Activated naive CD8-positive, alpha-beta T cell treated with anti-CD3 and anti-CD28 coated beads, Interleukin-2, amount 50 U/mL, for 24 hours (primary cell): Measurements from ENCODE around the gene SP100.

ENCODE experiments used
- ATAC-seq: fragments of 150-1000 bp; cut with Tn5 transposase; one replicate; pipeline ENCODE4 v1.10.0; 2021
- DNase-seq: peaks from one replicate; pipeline ENCODE4 v3.0.0; 2021
- H3K27ac Mint-ChIP-seq: one replicate; pipeline ENCODE4 v1.8.0; 2021; ENCODE audit warnings: mild to moderate bottlenecking, mixed read lengths
- H3K27me3 Mint-ChIP-seq: one replicate; pipeline ENCODE4 v1.8.0; 2021; ENCODE audit warnings: mixed read lengths
- H3K36me3 Mint-ChIP-seq: one replicate; pipeline ENCODE4 v1.8.0; 2021; ENCODE audit warnings: low read depth, mixed read lengths
- H3K4me1 Mint-ChIP-seq: one replicate; pipeline ENCODE4 v1.8.0; 2021; ENCODE audit warnings: mixed read lengths
- H3K4me3 Mint-ChIP-seq: one replicate; pipeline ENCODE4 v1.8.0; 2021; ENCODE audit warnings: mild to moderate bottlenecking, moderate library complexity, mixed read lengths
- H3K9me3 Mint-ChIP-seq: one replicate; pipeline ENCODE4 v1.8.0; 2021; ENCODE audit warnings: mixed read lengths

The SP100 gene

DNA sequence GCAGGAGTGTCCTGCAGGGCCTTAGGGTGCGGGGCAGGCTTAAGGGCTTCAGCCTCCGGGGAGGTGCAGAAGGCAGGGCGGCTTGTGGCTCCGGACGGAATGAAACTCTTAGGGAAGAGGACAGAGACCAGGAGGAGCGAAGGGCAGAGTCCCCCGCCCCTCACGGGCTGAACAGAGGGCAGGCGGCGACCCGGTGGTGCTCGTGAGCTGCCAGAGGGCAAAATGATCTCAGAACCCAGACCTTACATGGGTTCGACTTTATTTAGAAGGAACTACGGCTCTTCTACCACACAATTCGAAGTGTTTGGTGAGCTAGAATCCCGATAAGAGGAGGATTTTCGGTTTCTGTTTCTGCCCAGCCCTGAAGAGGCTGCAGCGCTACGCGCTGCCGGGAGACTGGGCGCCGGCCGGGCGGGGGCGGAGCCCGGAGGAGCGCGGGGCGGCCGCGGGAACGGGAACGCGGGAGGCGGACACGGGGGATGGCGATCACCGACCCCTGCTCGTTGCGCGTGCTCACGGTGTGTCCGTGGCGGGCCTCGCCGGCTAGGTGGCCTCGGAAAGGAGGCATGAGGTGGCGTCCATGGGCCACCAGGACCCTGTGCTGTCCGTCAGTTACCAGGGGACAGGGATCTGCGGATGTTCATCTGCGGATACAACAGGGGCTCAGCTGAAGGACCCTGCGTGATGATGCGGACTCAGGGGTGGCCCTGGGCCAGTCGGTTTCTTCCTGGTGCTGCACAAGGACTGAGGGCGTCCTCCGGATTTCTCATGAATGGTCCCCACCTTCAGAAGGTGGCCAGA lies 4.2 kb upstream of the SP100 start:
- peak overlapping the region; percentile 96 for H3K27ac Mint-ChIP-seq
- H3K27me3 Mint-ChIP-seq = no peaks in the 10 kb centered on the region
- ATAC-seq (peak; percentile 70), DNase-seq (peak; percentile 70)
- peaks cover 10% of the 10 kb centered on the region for H3K36me3 Mint-ChIP-seq
- peak overlapping the region; percentile 88 for H3K4me3 Mint-ChIP-seq
- no peaks in the 10 kb centered on the region for H3K9me3 Mint-ChIP-seq
- peaks cover 76% of the 10 kb centered on the region for H3K4me1 Mint-ChIP-seq

GRCh38 chr2:230412371-230412711 lies 3.7 kb upstream of the SP100 start:
- Mint-ChIP-seq H3K27ac (peak overlapping the region; percentile 96), H3K36me3 (peaks cover 6% of the 10 kb centered on the region), H3K9me3 (no peaks in the 10 kb centered on the region), H3K27me3 (no peaks in the 10 kb centered on the region), H3K4me3 (peak overlapping the region; percentile 88), H3K4me1 (peaks cover 76% of the 10 kb centered on the region)
- DNase-seq (no peak), ATAC-seq (no peak)

- Mint-ChIP-seq H3K27me3 (no peaks in the 10 kb centered on the region), H3K9me3 (no peaks in the 10 kb centered on the region), H3K4me3 (peak overlapping the region; percentile 88), H3K27ac (peak overlapping the region; percentile 35), H3K36me3 (peaks cover 11% of the 10 kb centered on the region), H3K4me1 (peaks cover 79% of the 10 kb centered on the region)
- no peak for DNase-seq
- ATAC-seq = no peak
These were observed 3.2 kb upstream of the SP100 start for GRCh38 chr2:230412846-230413245.

DNA sequence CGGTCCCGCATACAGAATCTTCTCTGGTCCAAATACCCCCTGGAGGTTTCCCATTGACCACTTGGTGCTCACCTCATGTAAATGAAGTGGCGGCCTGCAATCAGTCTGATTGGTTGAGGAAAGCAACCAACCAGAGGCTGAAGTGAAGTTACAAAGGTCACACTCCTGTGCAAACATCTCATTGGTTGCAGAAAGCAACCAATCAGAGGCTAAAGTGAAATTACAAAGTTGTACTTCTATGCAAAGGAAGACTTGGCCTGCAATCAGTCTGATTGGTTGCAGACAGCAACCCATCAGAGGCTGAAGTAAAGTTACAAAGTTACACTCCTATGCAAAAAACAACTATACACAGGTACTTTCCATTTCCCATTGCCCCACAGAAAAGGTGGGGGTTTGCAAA lies 2.5 kb upstream of the SP100 start:
- Mint-ChIP-seq H3K27ac (peak overlapping the region; percentile 48), H3K4me3 (no peak overlapping the region), H3K36me3 (peaks cover 15% of the 10 kb centered on the region), H3K27me3 (no peaks in the 10 kb centered on the region), H3K4me1 (peaks cover 78% of the 10 kb centered on the region), H3K9me3 (no peaks in the 10 kb centered on the region)
- ATAC-seq (no peak), DNase-seq (peak; percentile 15)

DNA sequence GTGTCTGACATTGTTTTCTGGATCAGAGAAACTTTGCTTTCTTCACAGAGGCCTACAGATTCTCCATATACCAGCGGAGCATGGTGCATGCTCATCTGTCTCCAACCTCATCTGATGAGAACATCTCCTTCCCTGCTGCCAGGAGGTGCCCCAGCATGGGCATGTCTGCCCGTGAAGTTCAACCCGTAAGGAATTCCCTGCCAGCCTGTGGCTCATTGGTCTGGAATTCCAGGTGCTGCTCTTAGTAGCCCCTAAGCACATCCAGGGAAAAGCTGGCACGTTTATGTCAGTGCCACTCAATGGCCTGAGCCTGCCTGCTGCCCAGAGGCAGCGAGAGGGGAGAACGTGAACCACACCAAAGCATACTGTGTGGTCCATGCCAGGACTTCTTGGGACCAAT lies 1.7 kb upstream of the SP100 start:
- no peak for ATAC-seq
- Mint-ChIP-seq H3K27me3 (no peaks in the 10 kb centered on the region), H3K9me3 (no peaks in the 10 kb centered on the region), H3K4me3 (peak overlapping the region; percentile 88), H3K27ac (peak overlapping the region; percentile 99), H3K4me1 (peaks cover 80% of the 10 kb centered on the region), H3K36me3 (peaks cover 21% of the 10 kb centered on the region)
- no peak for DNase-seq

- Mint-ChIP-seq H3K36me3 (peaks cover 35% of the 10 kb centered on the region), H3K9me3 (no peaks in the 10 kb centered on the region), H3K27ac (peak overlapping the region; percentile 65), H3K27me3 (no peaks in the 10 kb centered on the region), H3K4me1 (peaks cover 81% of the 10 kb centered on the region), H3K4me3 (peak overlapping the region; percentile 88)
- DNase-seq (no peak), ATAC-seq (no peak)
These were observed 1.4 kb downstream of the SP100 start for GRCh38 chr2:230417436-230417835.

- DNase-seq (no peak), ATAC-seq (no peak)
- peak overlapping the region; percentile 83 for H3K27ac Mint-ChIP-seq
- H3K27me3 Mint-ChIP-seq = no peaks in the 10 kb centered on the region
- peaks cover 80% of the 10 kb centered on the region for H3K4me1 Mint-ChIP-seq
- peaks cover 39% of the 10 kb centered on the region for H3K36me3 Mint-ChIP-seq
- peak overlapping the region; percentile 88 for H3K4me3 Mint-ChIP-seq
- no peaks in the 10 kb centered on the region for H3K9me3 Mint-ChIP-seq
These were observed 2.5 kb downstream of the SP100 start for GRCh38 chr2:230418341-230419016.

DNA sequence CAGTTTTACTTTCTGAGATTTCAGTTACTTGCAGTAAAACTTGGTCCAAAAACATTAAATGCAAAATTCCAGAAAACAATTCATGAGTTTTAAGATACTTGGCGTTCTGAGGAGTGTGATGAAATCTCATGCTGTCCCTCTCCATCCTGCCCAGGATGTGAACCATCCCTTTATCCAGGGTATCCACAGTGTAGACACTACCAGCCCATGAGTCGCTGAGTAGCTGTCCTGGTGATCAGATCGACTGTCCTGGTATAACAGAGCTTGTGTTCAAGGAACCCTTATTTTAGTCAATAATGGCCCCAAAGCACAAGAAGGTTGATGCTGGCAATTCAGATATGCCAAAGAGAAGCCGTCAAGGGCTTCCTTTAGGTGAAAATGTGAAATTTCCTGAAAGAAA lies 3.2 kb downstream of the SP100 start:
- Mint-ChIP-seq H3K4me3 (peak overlapping the region; percentile 88), H3K27ac (peak overlapping the region; percentile 36), H3K27me3 (no peaks in the 10 kb centered on the region), H3K4me1 (peaks cover 81% of the 10 kb centered on the region), H3K36me3 (peaks cover 46% of the 10 kb centered on the region), H3K9me3 (no peaks in the 10 kb centered on the region)
- ATAC-seq (no peak), DNase-seq (no peak)

DNA sequence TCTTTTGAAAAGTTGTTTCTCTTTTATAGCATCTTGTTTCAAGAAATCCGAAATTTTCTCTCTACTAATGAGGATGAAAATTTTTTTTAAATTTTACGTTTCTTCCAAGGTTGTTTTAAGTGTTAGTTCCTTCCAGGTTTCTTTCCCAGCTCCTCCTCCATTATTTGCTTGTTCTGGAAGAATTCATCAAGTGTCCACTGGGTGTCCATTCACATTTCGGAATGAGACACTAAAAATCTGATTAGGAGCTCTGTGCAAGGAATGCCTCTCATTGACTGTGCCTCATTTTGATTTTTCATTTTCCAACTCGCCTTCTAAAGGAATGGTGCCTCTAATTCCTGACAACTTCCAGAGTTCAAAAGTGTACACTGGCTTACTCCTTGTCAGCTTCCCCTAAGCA lies 6.1 kb downstream of the SP100 start:
- no peak overlapping the region for H3K27ac Mint-ChIP-seq
- no peak overlapping the region for H3K4me3 Mint-ChIP-seq
- H3K4me1 Mint-ChIP-seq = peaks cover 88% of the 10 kb centered on the region
- H3K27me3 Mint-ChIP-seq = no peaks in the 10 kb centered on the region
- no peaks in the 10 kb centered on the region for H3K9me3 Mint-ChIP-seq
- H3K36me3 Mint-ChIP-seq = peaks cover 53% of the 10 kb centered on the region
- DNase-seq = no peak
- no peak for ATAC-seq

DNA sequence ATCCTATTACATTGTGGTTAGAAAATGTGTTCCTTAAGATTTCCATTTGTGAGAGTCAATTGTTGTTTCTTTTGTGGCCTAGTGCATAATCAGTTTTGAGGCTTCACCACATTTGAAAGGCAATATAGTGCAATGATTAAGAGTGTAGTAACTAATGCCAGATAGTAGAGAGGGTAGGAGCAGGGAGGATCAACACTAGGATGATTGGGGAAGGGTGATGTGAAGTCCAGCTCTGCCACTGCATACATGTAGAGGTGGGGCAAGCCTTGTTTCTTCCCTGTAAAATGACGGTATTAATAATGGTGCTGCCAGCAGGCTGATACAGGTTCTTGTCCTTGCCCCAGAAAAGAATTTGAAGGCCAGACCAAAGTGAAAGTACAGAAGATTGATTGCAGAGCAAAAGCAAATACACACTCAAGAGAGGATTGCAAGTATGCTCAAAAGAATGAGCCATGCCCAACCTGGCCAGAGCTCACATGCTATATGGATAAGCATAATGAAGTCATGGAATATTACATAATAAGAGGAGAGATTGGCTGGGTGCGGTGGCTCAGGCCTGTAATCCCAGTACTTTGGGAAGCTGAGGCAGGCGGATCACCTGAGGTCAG lies 8.0 kb downstream of the SP100 start:
- Mint-ChIP-seq H3K27me3 (no peaks in the 10 kb centered on the region), H3K4me1 (peaks cover 84% of the 10 kb centered on the region), H3K36me3 (peaks cover 56% of the 10 kb centered on the region), H3K9me3 (peaks cover 8% of the 10 kb centered on the region), H3K27ac (peak overlapping the region; percentile 78), H3K4me3 (peak overlapping the region; percentile 21)
- ATAC-seq (no peak), DNase-seq (no peak)

- peaks cover 65% of the 10 kb centered on the region for H3K36me3 Mint-ChIP-seq
- H3K27ac Mint-ChIP-seq = peak overlapping the region; percentile 8
These were observed 9.4 kb downstream of the SP100 start for GRCh38 chr2:230425377-230425776.

GRCh38 chr2:230429513-230429912 lies 13.5 kb downstream of the SP100 start:
- H3K27ac Mint-ChIP-seq = no peak overlapping the region

More at GRCh38 chr2:230425377-230425776, 9.4 kb downstream of the SP100 start:
- H3K4me1 Mint-ChIP-seq = peaks cover 80% of the 10 kb centered on the region
- DNase-seq = no peak
- no peak for ATAC-seq
- H3K9me3 Mint-ChIP-seq = peaks cover 15% of the 10 kb centered on the region
- H3K27me3 Mint-ChIP-seq = no peaks in the 10 kb centered on the region
- H3K4me3 Mint-ChIP-seq = no peak overlapping the region

DNA sequence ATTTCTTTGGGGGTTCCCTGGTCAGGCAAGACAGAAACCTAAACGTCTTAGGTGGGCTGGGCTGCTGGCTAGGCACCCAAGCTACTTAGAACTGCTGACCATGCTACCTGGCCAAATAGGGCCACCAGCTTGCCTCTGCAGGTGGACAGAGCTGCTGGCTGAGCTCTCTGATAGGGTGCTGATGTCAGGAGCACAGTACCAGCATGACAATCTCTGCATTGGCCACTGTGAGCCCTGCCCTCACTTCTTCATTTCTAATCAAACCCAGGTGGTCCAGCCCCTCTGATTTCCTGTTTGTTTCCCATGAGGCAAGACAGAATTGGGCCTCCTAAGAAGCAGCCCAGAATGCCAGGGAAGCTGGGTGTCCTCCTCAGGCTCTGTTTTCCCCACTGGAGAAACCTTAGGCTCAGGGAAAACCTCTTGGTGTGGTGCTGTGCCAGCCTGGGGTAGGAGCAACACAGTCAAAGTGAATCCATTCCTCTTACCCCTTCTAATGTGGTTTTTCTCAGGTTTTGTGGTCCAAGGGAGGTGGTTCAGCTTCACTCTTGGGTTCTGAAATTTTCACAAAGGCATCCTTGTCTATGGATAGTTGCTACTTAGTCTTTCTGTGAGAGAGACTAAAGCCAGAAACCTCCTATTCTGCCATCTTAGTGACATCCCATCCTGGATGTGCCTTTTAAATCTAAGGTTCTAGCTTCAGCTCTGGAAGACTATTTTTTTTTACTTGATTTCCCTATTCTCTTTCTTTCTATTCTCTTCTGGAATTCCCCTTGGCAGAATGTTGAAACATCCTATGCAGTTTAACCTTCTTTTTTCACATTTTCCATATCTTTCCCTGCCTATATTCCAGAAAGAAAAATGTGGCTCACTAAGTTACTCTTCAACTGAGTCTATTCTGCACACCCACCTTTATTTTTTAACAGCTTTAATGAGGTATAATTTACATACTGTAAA lies 15.2 kb downstream of the SP100 start:
- Mint-ChIP-seq H3K4me3 (no peak overlapping the region), H3K27ac (peak overlapping the region; percentile 63), H3K36me3 (peaks cover 71% of the 10 kb centered on the region), H3K9me3 (peaks cover 19% of the 10 kb centered on the region), H3K4me1 (peaks cover 69% of the 10 kb centered on the region), H3K27me3 (no peaks in the 10 kb centered on the region)
- peak; percentile 87 for ATAC-seq
- DNase-seq = no peak

More at GRCh38 chr2:230429513-230429912, 13.5 kb downstream of the SP100 start:
- DNase-seq (no peak), ATAC-seq (no peak)
- peaks cover 66% of the 10 kb centered on the region for H3K36me3 Mint-ChIP-seq
- no peaks in the 10 kb centered on the region for H3K27me3 Mint-ChIP-seq
- no peak overlapping the region for H3K4me3 Mint-ChIP-seq
- peaks cover 15% of the 10 kb centered on the region for H3K9me3 Mint-ChIP-seq
- H3K4me1 Mint-ChIP-seq = peaks cover 74% of the 10 kb centered on the region
